ENCODE results near the gene KIAA0040. TPM values are rescaled to one million over a fixed set of nuclear protein-coding genes. Genes with fewer than 3 reads are reported as not detected.

Gene KIAA0040
- total RNA-seq, 1 experiment from 2014 or later: 5.0 TPM

DNA sequence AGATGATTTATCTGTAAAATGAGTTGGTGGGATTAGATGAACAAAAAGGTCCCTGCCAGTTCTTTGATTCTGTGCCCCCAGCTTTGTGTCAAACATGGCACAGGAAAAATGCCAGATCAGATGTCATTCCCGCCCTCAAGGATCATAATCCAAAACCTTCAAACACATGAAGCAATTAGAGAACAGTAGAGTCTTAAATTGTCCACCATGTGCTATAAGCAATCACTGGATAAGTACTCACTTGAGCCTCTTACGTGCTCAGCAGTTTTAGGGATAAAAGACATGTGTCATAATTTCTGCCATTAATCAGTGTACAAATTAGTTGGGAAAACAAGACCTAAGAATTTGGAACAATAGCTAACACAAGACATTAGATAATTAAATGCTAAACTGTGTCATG is 15.4 kb upstream of the KIAA0040 start:
- no peak overlapping the region for H3K27ac Mint-ChIP-seq

More for the DNA sequence above, 15.4 kb upstream of the KIAA0040 start:
- no CpG with 5 or more reads among the region's 2 CpGs for WGBS (ENCODE audit: extremely low coverage, insufficient read length, low lambda C conversion rate)
- Mint-ChIP-seq H3K4me3 (no peak overlapping the region), H3K36me3 (ENCODE audit: insufficient read depth in 1 of 3, low read depth in 3 of 3) (no peaks in the 10 kb centered on the region), H3K4me1 (no peaks in the 10 kb centered on the region), H3K9me3 (no peaks in the 10 kb centered on the region), H3K27me3 (ENCODE audit: low read depth) (no peaks in the 10 kb centered on the region)
- no peak overlapping the region for H3T11ph ChIP-seq (ENCODE audit: low read length)
- H3K27ac ChIP-seq (ENCODE audit: insufficient read length, low read depth, low read length): no peak overlapping the region
- H3K4me2 ChIP-seq (ENCODE audit: insufficient read depth, insufficient read length, low read length): no peak overlapping the region
- no peaks in the 10 kb centered on the region for H3K79me1 ChIP-seq (ENCODE audit: insufficient read depth, low read depth, low read length, poor library complexity, severe bottlenecking)
- H2BK120ac ChIP-seq (ENCODE audit: low read depth, low read length, poor library complexity, severe bottlenecking): no peak overlapping the region
- H2BK12ac ChIP-seq (ENCODE audit: insufficient read length, low read depth, low read length): no peak overlapping the region
- H3K14ac ChIP-seq (ENCODE audit: insufficient read depth, low read length): no peak overlapping the region
- H4K20me1 ChIP-seq (ENCODE audit: control insufficient read depth, insufficient read depth, insufficient read length): no peaks in the 10 kb centered on the region
- no peaks in the 10 kb centered on the region for H3K4me1 ChIP-seq (ENCODE audit: insufficient read depth, low read length)
- no peak overlapping the region for H3K9ac ChIP-seq (ENCODE audit: extremely low read depth, insufficient read length, low read length)
- H4K91ac ChIP-seq (ENCODE audit: insufficient read length, low read depth, low read length): no peak overlapping the region
- no peaks in the 10 kb centered on the region for H3K27me3 ChIP-seq (ENCODE audit: insufficient read depth, low read length)
- H3K23ac ChIP-seq (ENCODE audit: insufficient read length, low read depth, low read length): no peak overlapping the region
- H3K4ac ChIP-seq (ENCODE audit: low read depth, low read length): no peak overlapping the region
- no peak overlapping the region for H3K18ac ChIP-seq (ENCODE audit: insufficient read length, low read depth, low read length)
- no peak overlapping the region for H4K5ac ChIP-seq (ENCODE audit: insufficient read length, low read depth, low read length)
- H3K56ac ChIP-seq (ENCODE audit: insufficient read length, low read depth, low read length): no peak overlapping the region
- H3K23me2 ChIP-seq (ENCODE audit: insufficient read length, low read depth, low read length, poor library complexity, severe bottlenecking): no peaks in the 10 kb centered on the region
- no peaks in the 10 kb centered on the region for H3K79me2 ChIP-seq (ENCODE audit: insufficient read depth, low read length)
- no peak overlapping the region for H2AK5ac ChIP-seq (ENCODE audit: insufficient read length, low read length)
- H2BK20ac ChIP-seq (ENCODE audit: low read depth, low read length, poor library complexity, severe bottlenecking): no peak overlapping the region
- no peak overlapping the region for H2BK15ac ChIP-seq (ENCODE audit: low read depth, low read length)
- no peak overlapping the region for H2AFZ ChIP-seq (ENCODE audit: low read length)
- H4K8ac ChIP-seq (replicated peaks; ENCODE audit: insufficient read length, low read depth, low read length): no peak overlapping the region
- no peak overlapping the region for H2BK5ac ChIP-seq (ENCODE audit: insufficient read length, low read length)
- TF ChIP-seq CTCF (conservative IDR thresholded peaks at IDR 0.05): no peak
- no peak for DNase-seq
- H3K9me3 ChIP-seq (ENCODE audit: control insufficient read depth, low read depth, low read length): no peaks in the 10 kb centered on the region

All from H9 (cell line).